ENCODE results near the gene BTBD19.

DNA sequence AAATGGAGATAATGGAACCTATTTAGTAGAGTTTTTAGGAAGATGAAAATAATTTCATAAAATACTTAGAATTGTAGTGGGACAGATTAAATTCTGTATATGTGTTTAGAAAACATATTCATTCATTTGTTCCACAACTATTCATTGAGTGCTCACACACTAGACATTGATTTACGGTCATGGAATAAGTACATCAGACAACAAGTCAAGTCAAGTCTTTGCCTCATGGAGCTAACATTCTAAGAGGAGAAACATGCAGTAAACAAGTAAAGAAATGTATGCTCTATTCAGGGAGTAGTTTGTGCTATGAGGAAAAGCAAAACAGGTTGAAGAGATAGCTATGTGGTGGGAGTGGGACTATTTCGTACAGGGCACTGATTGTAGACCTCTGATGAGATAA is 9.0 kb downstream of the BTBD19 start:
- TF ChIP-seq RFX5 (IDR thresholded peaks at IDR 0.05) (no peak), ZC3H11A (IDR thresholded peaks at IDR 0.05) (no peak), RARB (CRISPR knock-in tag; IDR thresholded peaks at IDR 0.05) (no peak), REST (IDR thresholded peaks at IDR 0.05) (no peak)
- TF ChIP-seq, protein P1, sequence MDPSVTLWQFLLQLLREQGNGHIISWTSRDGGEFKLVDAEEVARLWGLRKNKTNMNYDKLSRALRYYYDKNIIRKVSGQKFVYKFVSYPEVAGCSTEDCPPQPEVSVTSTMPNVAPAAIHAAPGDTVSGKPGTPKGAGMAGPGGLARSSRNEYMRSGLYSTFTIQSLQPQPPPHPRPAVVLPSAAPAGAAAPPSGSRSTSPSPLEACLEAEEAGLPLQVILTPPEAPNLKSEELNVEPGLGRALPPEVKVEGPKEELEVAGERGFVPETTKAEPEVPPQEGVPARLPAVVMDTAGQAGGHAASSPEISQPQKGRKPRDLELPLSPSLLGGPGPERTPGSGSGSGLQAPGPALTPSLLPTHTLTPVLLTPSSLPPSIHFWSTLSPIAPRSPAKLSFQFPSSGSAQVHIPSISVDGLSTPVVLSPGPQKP (IDR thresholded peaks at IDR 0.05; ENCODE audit: low read depth, low read length): no peak
- TF ChIP-seq, protein P2, sequence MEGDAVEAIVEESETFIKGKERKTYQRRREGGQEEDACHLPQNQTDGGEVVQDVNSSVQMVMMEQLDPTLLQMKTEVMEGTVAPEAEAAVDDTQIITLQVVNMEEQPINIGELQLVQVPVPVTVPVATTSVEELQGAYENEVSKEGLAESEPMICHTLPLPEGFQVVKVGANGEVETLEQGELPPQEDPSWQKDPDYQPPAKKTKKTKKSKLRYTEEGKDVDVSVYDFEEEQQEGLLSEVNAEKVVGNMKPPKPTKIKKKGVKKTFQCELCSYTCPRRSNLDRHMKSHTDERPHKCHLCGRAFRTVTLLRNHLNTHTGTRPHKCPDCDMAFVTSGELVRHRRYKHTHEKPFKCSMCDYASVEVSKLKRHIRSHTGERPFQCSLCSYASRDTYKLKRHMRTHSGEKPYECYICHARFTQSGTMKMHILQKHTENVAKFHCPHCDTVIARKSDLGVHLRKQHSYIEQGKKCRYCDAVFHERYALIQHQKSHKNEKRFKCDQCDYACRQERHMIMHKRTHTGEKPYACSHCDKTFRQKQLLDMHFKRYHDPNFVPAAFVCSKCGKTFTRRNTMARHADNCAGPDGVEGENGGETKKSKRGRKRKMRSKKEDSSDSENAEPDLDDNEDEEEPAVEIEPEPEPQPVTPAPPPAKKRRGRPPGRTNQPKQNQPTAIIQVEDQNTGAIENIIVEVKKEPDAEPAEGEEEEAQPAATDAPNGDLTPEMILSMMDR (IDR thresholded peaks at IDR 0.05): no peak
